NOMO-1 treated with dmso at 0.1 percent for 144 hours (cell line): ENCODE data around the gene LGALS1.
"Not testable (repeated sequence)": the region's sequence is repeated elsewhere in the genome, so short reads cannot be mapped to it uniquely, and the experiment has no call there.

Source experiments
- DNase-seq: peaks from one replicate; lab custom pipeline; 2025; ENCODE audit not compliant: unreplicated experiment; lab: John Stamatoyannopoulos, UW

The LGALS1 gene

GRCh38 chr22:37639070-37639760, 36.2 kb upstream of the LGALS1 start, which contains the start of gene SH3BP1:
Gene SH3BP1 (plus strand): TSS chr22:37639669. CDS start chr22:37639788, 119 bp downstream.
- peak; percentile 25 for DNase-seq

GRCh38 chr22:37639771-37640590, 35.5 kb upstream of the LGALS1 start:
- DNase-seq: peak; percentile 45

- DNase-seq: no peak
Observed at GRCh38 chr22:37640591-37641560, 34.6 kb upstream of the LGALS1 start.

GRCh38 chr22:37641561-37641949, 33.9 kb upstream of the LGALS1 start:
- no peak for DNase-seq

GRCh38 chr22:37643225-37643847, 32.1 kb upstream of the LGALS1 start:
- DNase-seq: peak; percentile 62

- DNase-seq: no peak
Observed at GRCh38 chr22:37647317-37647716, 28.1 kb upstream of the LGALS1 start.

GRCh38 chr22:37647928-37648327, 27.5 kb upstream of the LGALS1 start:
- no peak for DNase-seq

- no peak for DNase-seq
Observed at GRCh38 chr22:37650463-37651136, 24.8 kb upstream of the LGALS1 start.

- DNase-seq: no peak
Observed at GRCh38 chr22:37654563-37655251, 20.7 kb upstream of the LGALS1 start.

GRCh38 chr22:37655252-37655563, 20.2 kb upstream of the LGALS1 start:
- no peak for DNase-seq

GRCh38 chr22:37656583-37656982, 18.9 kb upstream of the LGALS1 start:
- DNase-seq: not testable (repeated sequence)

- DNase-seq: no peak
Observed at GRCh38 chr22:37657590-37658132, 17.8 kb upstream of the LGALS1 start.

GRCh38 chr22:37658133-37659065, 17.0 kb upstream of the LGALS1 start, which contains the start of gene PDXP:
Gene PDXP (plus strand): TSS chr22:37658723. CDS start chr22:37658783, 60 bp downstream.
- DNase-seq: peak; percentile 96

GRCh38 chr22:37659066-37659896, 16.2 kb upstream of the LGALS1 start:
- no peak for DNase-seq

- no peak for DNase-seq
Observed at GRCh38 chr22:37659897-37660708, 15.3 kb upstream of the LGALS1 start.

- DNase-seq: no peak
Observed at GRCh38 chr22:37660709-37661045, 14.8 kb upstream of the LGALS1 start.
